Mesenchymal stem cell (in vitro differentiated cells and primary cell): Measurements from ENCODE around the gene PTN.

Source experiments
- DNase-seq: peaks from one replicate; pipeline ENCODE4 v3.0.0-alpha.2; 2013
- H2AFZ ChIP-seq: one replicate; pipeline ENCODE4 v1.6.1; 2013; ENCODE audit warnings: low read depth, mild to moderate bottlenecking, control low read depth, inconsistent platforms, low read length, moderate library complexity
- H2AK5ac ChIP-seq: 2 replicates; pipeline ENCODE4 v1.6.1; 2013; ENCODE audit warnings: low read length, moderate library complexity, mild to moderate bottlenecking, inconsistent platforms; ENCODE audit not compliant: severe bottlenecking
- H2BK120ac ChIP-seq: one replicate; pipeline ENCODE4 v1.6.1; 2013; ENCODE audit warnings: low read depth, mild to moderate bottlenecking, inconsistent platforms, low read length, moderate library complexity
- H2BK12ac ChIP-seq, 2 experiments: one replicate each; pipeline ENCODE4 v1.6.1; 2013; ENCODE audit warnings: inconsistent platforms in 2 of 2, low read length in 2 of 2, mild to moderate bottlenecking in 2 of 2, moderate library complexity in 2 of 2, control low read depth in 1 of 2
- H2BK15ac ChIP-seq: one replicate; pipeline ENCODE4 v1.6.1; 2013; ENCODE audit warnings: mild to moderate bottlenecking, low read depth, inconsistent platforms; ENCODE audit not compliant: poor library complexity, severe bottlenecking
- H2BK5ac ChIP-seq: 2 replicates; pipeline ENCODE4 v1.6.1; 2013; ENCODE audit warnings: low read depth, mild to moderate bottlenecking, low read length, control low read depth, inconsistent platforms; ENCODE audit not compliant: poor library complexity, severe bottlenecking
- H3K14ac ChIP-seq, 2 experiments: one replicate each; pipeline ENCODE4 v1.6.1; 2013; ENCODE audit warnings: inconsistent platforms in 2 of 2, low read length in 2 of 2, control low read depth in 1 of 2, mild to moderate bottlenecking in 1 of 2, moderate library complexity in 1 of 2
- H3K18ac ChIP-seq, 2 experiments: one replicate each; pipeline ENCODE4 v1.6.1; 2013; ENCODE audit warnings: inconsistent platforms in 2 of 2, low read length in 2 of 2, control low read depth in 1 of 2, low read depth in 1 of 2, mild to moderate bottlenecking in 1 of 2
- H3K23ac ChIP-seq, 2 experiments: one replicate each; pipeline ENCODE4 v1.6.1; 2013; ENCODE audit warnings: inconsistent platforms in 2 of 2, low read length in 2 of 2, mild to moderate bottlenecking in 2 of 2, moderate library complexity in 2 of 2, control low read depth in 1 of 2
- H3K27ac ChIP-seq: 2 replicates; pipeline ENCODE4 v1.5.1; 2013; ENCODE audit warnings: mild to moderate bottlenecking, moderate library complexity, low read length, control low read depth, inconsistent platforms; ENCODE audit not compliant: poor library complexity, severe bottlenecking
- H3K27me3 ChIP-seq, 2 experiments: 2 replicates each; pipeline versions ENCODE4 v1.6.1 to v1.7.0; 2013; ENCODE audit warnings: low read length in 2 of 2, mild to moderate bottlenecking in 2 of 2, moderate library complexity in 2 of 2, control low read depth in 1 of 2, inconsistent platforms in 1 of 2; ENCODE audit not compliant: control insufficient read depth in 1 of 2, insufficient read depth in 1 of 2
- H3K36me3 ChIP-seq, 2 experiments: 2 replicates each; pipeline versions ENCODE4 v1.6.1 to v1.7.0; 2013; ENCODE audit warnings: low read length in 2 of 2, control low read depth in 1 of 2, inconsistent platforms in 1 of 2, low read depth in 1 of 2, mild to moderate bottlenecking in 1 of 2; ENCODE audit not compliant: insufficient read depth in 2 of 2, control insufficient read depth in 1 of 2
- H3K4ac ChIP-seq, 2 experiments: one replicate each; pipeline ENCODE4 v1.6.1; 2013; ENCODE audit warnings: inconsistent platforms in 2 of 2, low read length in 2 of 2, mild to moderate bottlenecking in 2 of 2, moderate library complexity in 2 of 2, control low read depth in 1 of 2, low read depth in 1 of 2
- H3K4me1 ChIP-seq: 2 replicates; pipeline ENCODE4 v1.6.1; 2013; ENCODE audit warnings: low read depth, low read length, control low read depth; ENCODE audit not compliant: control insufficient read depth, insufficient read depth
- H3K4me2 ChIP-seq: 2 replicates; pipeline ENCODE4 v1.6.1; 2013; ENCODE audit warnings: low read length, mild to moderate bottlenecking, inconsistent platforms; ENCODE audit not compliant: poor library complexity, severe bottlenecking
- H3K4me3 ChIP-seq, 2 experiments: 2 replicates each; pipeline versions ENCODE4 v1.5.1 to v1.7.0; 2013; ENCODE audit warnings: low read length in 2 of 2, mild to moderate bottlenecking in 2 of 2, control low read depth in 1 of 2, low read depth in 1 of 2; ENCODE audit not compliant: insufficient read depth in 1 of 2
- H3K79me1 ChIP-seq: replicated peaks from 2 replicates; pipeline ENCODE4 v1.6.1; 2013; ENCODE audit warnings: mild to moderate bottlenecking, control low read depth, low read length, inconsistent platforms; ENCODE audit not compliant: poor library complexity, severe bottlenecking
- H3K9ac ChIP-seq: 2 replicates; pipeline ENCODE4 v1.7.0; 2013; ENCODE audit warnings: mild to moderate bottlenecking, low read length, moderate library complexity
- H3K9me3 ChIP-seq: 2 replicates; pipeline ENCODE4 v1.7.0; 2013; ENCODE audit warnings: mild to moderate bottlenecking, low read length; ENCODE audit not compliant: control insufficient read depth
- H4K8ac ChIP-seq: one replicate; pipeline ENCODE4 v1.6.1; 2013; ENCODE audit warnings: inconsistent platforms, mild to moderate bottlenecking, low read length, moderate library complexity
- H4K91ac ChIP-seq: one replicate; pipeline ENCODE4 v1.6.1; 2013; ENCODE audit warnings: mild to moderate bottlenecking, low read length, inconsistent platforms
- WGBS: methylation state at CpG from one replicate; pipeline ENCODE4 v1.1.7; 2013; ENCODE audit warnings: mixed read lengths; 5-methylcytosine and 5-hydroxymethylcytosine counted together

Gene PTN

DNA sequence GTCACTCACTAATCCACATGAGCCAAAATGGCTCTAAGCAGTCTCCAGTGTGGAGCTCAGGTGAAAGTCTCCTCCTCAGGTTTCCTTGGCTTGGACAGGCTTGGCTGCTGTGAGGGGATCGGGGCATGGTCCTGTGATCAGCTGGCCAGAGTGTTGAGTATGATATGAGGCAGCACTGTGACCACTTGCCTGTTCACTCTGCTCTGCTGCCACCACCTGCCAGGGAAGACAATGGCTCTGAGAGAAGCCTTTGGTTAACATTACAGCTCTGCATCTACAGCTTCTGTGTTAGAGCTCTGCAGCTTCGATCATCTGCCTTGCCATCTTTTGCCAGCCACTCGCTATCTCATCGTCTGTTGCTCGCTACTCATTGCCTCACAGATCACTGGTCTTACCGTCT lies 20.1 kb upstream of the PTN start:
- no peak overlapping the region for H3K27ac ChIP-seq
- no peak overlapping the region for H3K18ac ChIP-seq
- no peak overlapping the region for H3K4me3 ChIP-seq
- no peak overlapping the region for H4K91ac ChIP-seq
- 89% methylated on average over 6 of the region's 6 CpGs for WGBS
- no peak overlapping the region for H4K8ac ChIP-seq
- no peak overlapping the region for H2AFZ ChIP-seq
- no peak overlapping the region for H2BK5ac ChIP-seq
- no peaks in the 10 kb centered on the region for H3K36me3 ChIP-seq
- no peak overlapping the region for H3K4me2 ChIP-seq
- H3K14ac ChIP-seq, result peak overlapping the region in 1 of 2 experiments; percentile 41
- H3K4me1 ChIP-seq, result no peaks in the 10 kb centered on the region
- no peak overlapping the region for H3K4ac ChIP-seq
- no peak overlapping the region for H2BK12ac ChIP-seq
- no peak overlapping the region for H2AK5ac ChIP-seq
- H2BK15ac ChIP-seq, result no peak overlapping the region
- peaks cover 40% of the 10 kb centered on the region for H3K9me3 ChIP-seq
- no peaks in the 10 kb centered on the region for H3K27me3 ChIP-seq
- no peak overlapping the region for H3K23ac ChIP-seq
- DNase-seq, result no peak
- no peaks in the 10 kb centered on the region for H3K79me1 ChIP-seq
- H3K9ac ChIP-seq, result no peak overlapping the region
- H2BK120ac ChIP-seq, result no peak overlapping the region

DNA sequence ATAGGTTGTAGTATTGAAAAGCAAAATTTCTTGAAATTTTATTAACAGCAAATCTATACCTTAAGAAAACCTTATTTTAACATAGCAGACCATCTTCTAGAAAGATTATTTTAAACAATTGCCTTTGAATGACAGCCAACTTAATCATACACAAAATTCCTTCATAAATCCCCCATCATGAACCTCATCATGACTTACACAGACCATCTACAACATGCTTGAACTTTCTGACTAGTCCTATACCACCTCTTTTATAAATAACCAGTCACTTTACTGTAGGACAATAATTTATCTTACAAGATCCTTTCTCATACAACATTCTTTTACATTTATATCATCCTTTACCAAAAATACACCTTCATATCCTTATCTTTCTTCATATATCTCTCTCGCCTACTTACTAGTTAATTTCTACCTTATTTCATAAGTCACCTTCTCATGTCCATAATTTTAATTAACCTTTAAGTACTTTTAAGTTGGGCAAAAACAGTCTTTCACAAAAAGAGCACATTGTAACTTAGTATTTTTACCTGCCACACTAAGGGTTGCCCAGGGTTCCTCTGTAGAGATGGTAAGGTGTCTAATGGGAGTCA lies 16.6 kb upstream of the PTN start:
- Histone ChIP-seq H2BK15ac (no peak overlapping the region), H2AK5ac (no peak overlapping the region), H3K18ac (no peak overlapping the region), H3K79me1 (no peaks in the 10 kb centered on the region), H3K4me2 (no peak overlapping the region), H2BK120ac (no peak overlapping the region), H3K4me3 (no peak overlapping the region), H3K23ac (no peak overlapping the region), H3K14ac (no peak overlapping the region), H2BK5ac (no peak overlapping the region), H3K4ac (no peak overlapping the region), H2AFZ (no peak overlapping the region), H4K8ac (no peak overlapping the region), H3K9me3 (peaks cover 48% of the 10 kb centered on the region), H3K9ac (no peak overlapping the region), H3K4me1 (no peaks in the 10 kb centered on the region), H2BK12ac (no peak overlapping the region), H4K91ac (no peak overlapping the region), H3K36me3 (no peaks in the 10 kb centered on the region), H3K27ac (no peak overlapping the region), H3K27me3 (no peaks in the 10 kb centered on the region)
- DNase-seq, result peak; percentile 5
- 47% methylated on average over 1 of the region's 1 CpG for WGBS

DNA sequence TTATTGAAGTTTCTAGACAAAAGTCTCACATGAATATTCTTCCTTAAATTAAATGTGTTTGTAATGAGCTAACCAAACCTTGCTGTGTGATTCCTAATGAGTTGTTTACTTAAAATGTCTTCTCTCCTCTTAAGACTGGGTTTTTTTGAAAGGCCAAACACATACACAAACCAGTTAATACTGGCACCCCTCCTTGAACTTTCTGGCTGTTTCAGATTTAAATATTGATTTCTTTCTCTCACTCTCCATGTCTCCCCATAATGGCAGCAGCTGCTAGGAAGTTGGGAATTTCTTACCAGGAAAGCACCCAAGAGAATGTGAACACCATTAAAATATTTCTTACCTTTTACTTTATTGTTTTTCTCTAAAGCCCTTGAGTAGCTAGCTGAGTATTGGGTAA lies 11.4 kb upstream of the PTN start:
- Histone ChIP-seq H3K4me1 (no peaks in the 10 kb centered on the region), H4K91ac (no peak overlapping the region), H2BK120ac (no peak overlapping the region), H3K36me3 (no peaks in the 10 kb centered on the region), H3K27me3 (no peaks in the 10 kb centered on the region), H3K9ac (no peak overlapping the region), H3K4me3 (no peak overlapping the region), H3K18ac (no peak overlapping the region), H3K27ac (no peak overlapping the region), H3K23ac (no peak overlapping the region), H3K14ac (no peak overlapping the region), H4K8ac (no peak overlapping the region), H2BK15ac (no peak overlapping the region), H2BK5ac (no peak overlapping the region), H2BK12ac (no peak overlapping the region), H3K4ac (no peak overlapping the region), H3K9me3 (peaks cover 21% of the 10 kb centered on the region), H2AFZ (no peak overlapping the region), H2AK5ac (no peak overlapping the region), H3K4me2 (no peak overlapping the region), H3K79me1 (no peaks in the 10 kb centered on the region)
- no peak for DNase-seq

- WGBS, result 88% methylated on average over 4 of the region's 5 CpGs
- Histone ChIP-seq H3K18ac (no peak overlapping the region), H3K4me1 (no peaks in the 10 kb centered on the region), H3K27ac (no peak overlapping the region), H3K4me3 (no peak overlapping the region), H2BK5ac (no peak overlapping the region), H3K9me3 (peaks cover 15% of the 10 kb centered on the region), H2BK12ac (no peak overlapping the region), H3K23ac (no peak overlapping the region), H3K9ac (no peak overlapping the region), H4K91ac (no peak overlapping the region), H4K8ac (no peak overlapping the region), H3K4me2 (no peak overlapping the region), H3K79me1 (no peaks in the 10 kb centered on the region), H2AK5ac (no peak overlapping the region), H2AFZ (no peak overlapping the region), H3K27me3 (no peaks in the 10 kb centered on the region), H3K14ac (no peak overlapping the region), H3K4ac (no peak overlapping the region), H3K36me3 (no peaks in the 10 kb centered on the region), H2BK120ac (no peak overlapping the region), H2BK15ac (no peak overlapping the region)
- DNase-seq, result no peak
These were observed 10.9 kb upstream of the PTN start for GRCh38 chr7:137354396-137354795.
